Subcutaneous abdominal adipose tissue (tissue), 5 donors: ENCODE data around the gene KLK7.

Experiments
- H3K27ac ChIP-seq: one replicate; pipeline ENCODE4 v1.7.0; 2013; ENCODE audit warnings: low read depth, mild to moderate bottlenecking, inconsistent platforms, low read length, moderate library complexity
- H3K27me3 ChIP-seq, 5 donors: one replicate each; pipeline ENCODE4 v1.7.0; 2013; ENCODE audit warnings: low read length in 5 of 5, inconsistent platforms in 1 of 5; ENCODE audit not compliant: control insufficient read depth in 5 of 5, insufficient read depth in 4 of 5
- H3K36me3 ChIP-seq, 5 donors: one replicate each; pipeline ENCODE4 v1.7.0; 2013; ENCODE audit warnings: low read length in 5 of 5; ENCODE audit not compliant: control insufficient read depth in 5 of 5, insufficient read depth in 5 of 5
- H3K4me1 ChIP-seq, 5 donors: one replicate each; pipeline ENCODE4 v1.7.0; 2013; ENCODE audit warnings: low read length in 5 of 5, mild to moderate bottlenecking in 3 of 5, moderate library complexity in 1 of 5; ENCODE audit not compliant: control insufficient read depth in 5 of 5, insufficient read depth in 5 of 5
- H3K4me3 ChIP-seq, 5 donors: one replicate each; pipeline ENCODE4 v1.7.0; 2013; ENCODE audit warnings: low read length in 5 of 5, low read depth in 1 of 5
- H3K9ac ChIP-seq, 5 donors: one replicate each; pipeline ENCODE4 v1.7.0; 2013; ENCODE audit warnings: low read length in 5 of 5, mild to moderate bottlenecking in 4 of 5, moderate library complexity in 3 of 5
- H3K9me3 ChIP-seq, 5 donors: one replicate each; pipeline ENCODE4 v1.7.0; 2013; ENCODE audit warnings: low read length in 5 of 5; ENCODE audit not compliant: control insufficient read depth in 5 of 5
- donor health status: healthy.
- donor health status: healthy.
- donor health status: healthy.
- donor health status: healthy.
- donor health status: healthy.

KLK7 gene

GRCh38 chr19:50968716-50969412 is 14.9 kb downstream of the KLK7 start:
- Histone ChIP-seq H3K4me3 (no peak overlapping the region), H3K27me3 (peaks cover 9 to 34% (median 19%) of the 10 kb centered on the region in 5 donors), H3K27ac (no peak overlapping the region), H3K9ac (no peak overlapping the region), H3K4me1 (no peaks in the 10 kb centered on the region), H3K36me3 (no peaks in the 10 kb centered on the region), H3K9me3 (no peaks in the 10 kb centered on the region)

GRCh38 chr19:50967929-50968715 is 15.6 kb downstream of the KLK7 start:
- Histone ChIP-seq H3K4me1 (no peaks in the 10 kb centered on the region), H3K4me3 (no peak overlapping the region), H3K9me3 (no peaks in the 10 kb centered on the region), H3K27ac (no peak overlapping the region), H3K9ac (no peak overlapping the region), H3K27me3 (peaks cover 9 to 34% (median 19%) of the 10 kb centered on the region in 5 donors), H3K36me3 (no peaks in the 10 kb centered on the region)

DNA sequence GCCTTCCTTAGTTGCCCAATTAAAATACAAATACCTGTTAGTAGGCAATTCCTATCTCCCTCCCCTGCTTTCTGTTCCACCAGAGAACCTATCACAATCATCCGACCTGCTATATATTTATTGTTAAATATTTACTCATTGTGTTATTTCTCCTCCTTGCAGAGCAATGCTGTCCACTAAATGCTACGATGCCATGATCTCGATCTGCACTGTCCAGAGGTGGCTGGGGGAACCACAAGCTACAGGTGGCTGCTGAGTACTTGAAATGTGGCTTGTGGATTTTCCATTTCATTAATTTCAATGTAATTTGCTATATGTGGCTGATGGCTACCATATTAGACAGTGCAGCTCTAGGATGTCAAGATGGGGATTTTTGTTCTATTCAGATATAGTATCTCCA is 19.5 kb downstream of the KLK7 start:
- H3K36me3 ChIP-seq = no peaks in the 10 kb centered on the region
- H3K4me3 ChIP-seq = no peak overlapping the region
- H3K27ac ChIP-seq = no peak overlapping the region
- no peaks in the 10 kb centered on the region for H3K4me1 ChIP-seq
- H3K9me3 ChIP-seq = peaks cover 0 to 10% (median 5%) of the 10 kb centered on the region in 5 donors
- no peak overlapping the region for H3K9ac ChIP-seq
- H3K27me3 ChIP-seq = peaks cover 4 to 22% (median 14%) of the 10 kb centered on the region in 5 donors

DNA sequence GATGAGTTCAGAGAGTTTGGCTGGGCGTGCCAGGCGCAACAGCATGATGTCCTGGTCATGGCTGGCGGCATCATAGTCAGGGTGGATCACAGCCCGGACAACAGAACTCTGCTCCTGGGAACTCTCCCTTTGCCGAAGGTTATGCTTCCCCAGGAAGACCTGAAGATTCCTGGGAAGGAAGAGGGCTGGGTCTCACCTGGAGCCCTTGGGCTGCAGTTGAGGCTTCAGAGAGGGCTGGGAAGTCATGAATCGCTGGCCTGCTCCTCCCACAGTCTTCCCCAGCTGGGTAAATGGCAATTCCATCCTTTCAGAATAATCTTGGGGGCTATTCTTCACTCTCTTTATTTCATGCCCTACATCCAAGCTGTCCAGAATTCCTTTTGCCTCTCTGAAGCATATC is 20.3 kb downstream of the KLK7 start:
- Histone ChIP-seq H3K4me3 (no peak overlapping the region), H3K27me3 (peaks cover 7 to 21% (median 19%) of the 10 kb centered on the region in 5 donors), H3K27ac (no peak overlapping the region)

GRCh38 chr19:50962245-50962644 is 21.5 kb downstream of the KLK7 start:
- peaks cover 6 to 28% (median 22%) of the 10 kb centered on the region in 5 donors for H3K27me3 ChIP-seq
- no peak overlapping the region for H3K9ac ChIP-seq
- no peak overlapping the region for H3K4me3 ChIP-seq
- no peaks in the 10 kb centered on the region for H3K36me3 ChIP-seq
- H3K4me1 ChIP-seq = no peaks in the 10 kb centered on the region
- no peak overlapping the region for H3K27ac ChIP-seq
- peaks cover 0 to 10% (median 6%) of the 10 kb centered on the region in 5 donors for H3K9me3 ChIP-seq

More for the DNA sequence above, 20.3 kb downstream of the KLK7 start:
- Histone ChIP-seq H3K9me3 (peaks cover 0 to 10% (median 5%) of the 10 kb centered on the region in 5 donors), H3K36me3 (no peaks in the 10 kb centered on the region), H3K4me1 (no peaks in the 10 kb centered on the region), H3K9ac (no peak overlapping the region)

DNA sequence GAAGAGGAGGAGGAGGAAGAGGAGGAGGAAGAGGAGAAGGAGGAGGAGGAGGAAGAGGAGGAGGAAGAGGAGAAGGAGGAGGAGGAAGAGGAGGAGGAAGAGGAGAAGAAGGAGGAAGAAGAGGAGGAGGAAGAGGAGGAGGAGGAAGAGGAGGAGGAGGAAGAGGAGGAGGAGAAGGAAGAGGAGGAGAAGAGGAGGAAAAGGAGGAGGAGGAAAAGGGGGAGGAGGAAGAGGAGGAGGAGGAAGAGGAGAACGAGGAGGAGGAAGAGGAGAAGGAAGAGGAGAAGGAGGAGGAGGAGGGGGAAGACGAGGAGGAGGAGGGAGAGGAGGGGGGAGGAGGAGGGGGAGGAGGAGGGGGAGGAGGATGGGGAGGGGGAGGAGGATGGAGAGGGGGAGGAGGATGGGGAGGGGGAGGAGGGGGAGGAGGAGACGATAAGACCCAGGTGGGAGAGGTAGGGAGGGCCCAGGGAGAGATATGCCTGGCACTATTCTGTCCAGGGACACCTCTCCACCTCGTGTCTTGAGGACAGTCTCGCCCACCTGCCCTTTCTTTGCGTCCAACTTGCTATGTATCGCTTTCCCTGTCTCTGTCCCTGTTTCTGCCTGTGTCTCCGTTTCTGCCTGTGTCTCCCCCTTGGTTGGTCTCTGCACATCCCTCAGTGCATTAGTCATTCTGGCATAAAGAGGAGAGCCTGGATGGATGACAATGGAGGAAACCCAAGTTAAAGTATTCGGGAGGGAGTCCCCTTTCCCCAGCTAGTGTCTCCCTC is 23.8 kb downstream of the KLK7 start:
- H3K4me1 ChIP-seq = no peaks in the 10 kb centered on the region
- no peak overlapping the region for H3K27ac ChIP-seq
- no peak overlapping the region for H3K9ac ChIP-seq
- H3K36me3 ChIP-seq = no peaks in the 10 kb centered on the region
- no peak overlapping the region for H3K4me3 ChIP-seq
- peaks cover 7 to 20% (median 12%) of the 10 kb centered on the region in 5 donors for H3K27me3 ChIP-seq
- peaks cover 0 to 10% (median 6%) of the 10 kb centered on the region in 5 donors for H3K9me3 ChIP-seq

- H3K27me3 ChIP-seq = peaks cover 13 to 25% (median 17%) of the 10 kb centered on the region in 5 donors
- no peak overlapping the region for H3K9ac ChIP-seq
- no peak overlapping the region for H3K27ac ChIP-seq
- H3K4me1 ChIP-seq = no peaks in the 10 kb centered on the region
- H3K36me3 ChIP-seq = no peaks in the 10 kb centered on the region
- H3K9me3 ChIP-seq = peaks cover 0 to 9% (median 6%) of the 10 kb centered on the region in 5 donors
- H3K4me3 ChIP-seq = no peak overlapping the region
These were observed 26.1 kb downstream of the KLK7 start for GRCh38 chr19:50957587-50957986.

- Histone ChIP-seq H3K36me3 (no peaks in the 10 kb centered on the region), H3K4me3 (no peak within 1 kb of the TSS), H3K9ac (no peak within 1 kb of the TSS), H3K27ac (no peak within 1 kb of the TSS), H3K4me1 (no peaks in the 10 kb centered on the region), H3K27me3 (peaks cover 15 to 30% (median 28%) of the 10 kb centered on the region in 5 donors), H3K9me3 (peaks cover 0 to 2% (median 0%) of the 10 kb centered on the region in 5 donors)
These were observed 30.8 kb downstream of the KLK7 start, which contains the start of gene KLK5 for GRCh38 chr19:50952910-50953309. KLK5 (minus strand) TSS chr19:50953038; CDS start chr19:50952657, 381 bp downstream.

GRCh38 chr19:50949861-50950260 is 33.9 kb downstream of the KLK7 start:
- Histone ChIP-seq H3K9ac (no peak overlapping the region), H3K9me3 (no peaks in the 10 kb centered on the region), H3K36me3 (no peaks in the 10 kb centered on the region), H3K27me3 (peaks cover 10 to 23% (median 19%) of the 10 kb centered on the region in 5 donors), H3K27ac (no peak overlapping the region), H3K4me3 (no peak overlapping the region), H3K4me1 (no peaks in the 10 kb centered on the region)
